Fibroblast of skin of left biceps (primary cell): ENCODE measurements around the gene HRCT1.
A peak's percentile ranks its signal among the peaks of the same experiment; 100 is the strongest.

Experiments used
- DNase-seq, 2 experiments: peaks; one replicate each; pipeline ENCODE4 v3.0.0-alpha.2; 2013; ENCODE audit warnings: low read depth in 2 of 2

HRCT1 gene

DNA sequence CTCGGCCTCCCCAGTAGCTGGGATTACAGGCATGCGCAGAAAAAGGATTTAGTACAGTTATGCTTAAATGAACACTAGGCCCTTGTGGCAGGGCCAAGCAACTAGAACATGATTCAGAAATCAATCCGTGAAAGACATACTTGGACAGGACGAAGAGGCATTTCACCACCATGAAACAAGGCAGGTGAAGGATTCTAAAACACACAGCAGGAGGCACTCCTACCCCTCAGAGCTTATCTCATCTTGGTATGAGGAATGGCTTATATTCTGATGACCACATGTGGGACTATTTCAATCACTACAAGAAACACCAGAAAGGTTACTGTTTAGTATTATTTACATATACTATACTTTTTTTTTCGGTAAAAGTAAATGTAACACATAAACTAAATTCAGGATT lies 36.3 kb downstream of the HRCT1 start:
- DNase-seq = no peak

DNA sequence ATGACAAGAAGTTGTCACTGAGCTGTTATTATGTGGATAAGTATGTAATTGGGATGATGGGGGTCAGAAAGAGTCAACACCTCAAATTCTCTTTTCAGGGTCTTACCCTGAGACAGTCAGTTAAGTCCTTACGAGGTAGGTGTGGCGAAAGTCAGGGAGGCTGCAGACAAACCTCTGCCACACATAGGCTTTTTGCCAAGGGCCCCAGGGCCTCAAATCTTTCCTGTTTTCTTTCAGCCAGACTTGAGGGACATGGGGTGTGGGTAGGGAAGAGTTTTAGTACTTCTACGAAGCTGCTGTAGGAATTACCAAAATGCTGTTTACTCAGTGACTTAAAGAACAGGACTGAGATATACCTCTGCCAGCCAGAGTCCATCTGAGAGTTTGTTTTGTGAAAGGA lies 38.2 kb downstream of the HRCT1 start:
- DNase-seq = no peak

DNA sequence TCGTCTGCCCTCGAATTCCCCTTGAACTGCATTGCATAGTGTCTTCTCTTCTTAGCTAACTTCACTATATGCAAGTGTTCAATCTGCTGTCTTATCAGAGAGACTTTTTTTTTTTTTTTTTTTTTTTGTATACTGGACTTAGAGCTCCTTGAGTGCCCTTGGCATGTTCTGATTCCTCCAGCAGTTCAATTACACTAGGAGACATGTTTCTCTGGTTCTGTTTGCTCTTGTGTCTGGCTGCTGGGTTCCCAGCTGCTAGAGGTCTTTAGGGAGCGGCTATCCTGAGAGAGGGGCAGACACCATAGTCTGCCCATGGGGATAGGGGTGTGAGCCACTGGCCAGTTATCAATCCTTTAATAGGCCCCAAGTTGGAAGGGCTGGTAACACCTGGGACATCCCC lies 38.8 kb downstream of the HRCT1 start:
- DNase-seq = no peak

DNA sequence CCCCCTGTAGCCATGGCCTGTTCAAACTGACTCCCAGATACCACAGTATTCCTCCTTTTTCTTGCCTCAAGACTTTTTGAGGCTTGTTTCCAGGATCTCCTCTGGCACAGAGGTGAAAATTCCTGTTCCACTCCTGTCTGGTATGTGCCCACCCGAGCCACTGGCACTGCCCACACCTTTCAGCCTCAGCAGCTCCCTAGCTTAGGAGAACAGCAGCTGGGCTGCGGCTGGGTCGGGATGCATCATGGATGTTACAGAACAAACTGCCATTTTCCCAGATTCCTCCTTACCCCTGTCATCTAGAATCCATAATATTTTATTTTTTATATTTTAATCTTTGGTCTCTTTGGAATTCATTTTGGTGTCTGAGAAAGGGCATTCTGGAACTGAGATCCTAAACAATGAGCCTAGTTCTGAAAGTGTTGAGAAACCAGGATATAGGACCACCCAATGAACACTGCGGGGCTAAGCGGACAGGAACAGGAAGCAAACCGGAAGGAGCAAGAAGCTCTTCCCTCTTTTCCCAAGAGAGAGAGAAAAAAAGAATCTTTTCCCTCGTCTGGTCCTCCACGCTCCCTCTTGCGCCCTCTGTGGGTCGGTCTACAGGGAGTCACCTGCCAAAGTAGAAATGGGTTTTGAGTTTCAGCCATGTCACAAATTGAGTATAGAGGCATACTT lies 39.5 kb downstream of the HRCT1 start:
- peak; percentile 64 to 75 for DNase-seq

DNA sequence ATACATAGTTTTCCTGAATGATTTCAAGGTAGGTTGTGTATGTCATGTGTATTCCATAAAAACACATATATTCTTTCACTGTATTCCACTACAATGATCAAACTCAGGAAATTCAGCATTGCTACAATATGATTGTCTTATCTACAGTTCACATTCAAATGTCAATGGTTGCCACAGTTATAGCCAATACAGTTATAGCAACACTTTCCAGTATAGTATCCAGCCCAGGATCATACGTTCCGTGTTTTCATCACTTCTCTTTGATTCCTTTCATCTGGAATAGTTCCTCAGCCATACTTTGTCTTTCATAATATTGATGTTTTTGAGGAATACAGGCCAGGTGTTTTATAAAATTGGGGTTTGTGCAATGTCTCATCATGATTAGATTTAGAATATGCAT lies 42.4 kb downstream of the HRCT1 start:
- DNase-seq = no peak

DNA sequence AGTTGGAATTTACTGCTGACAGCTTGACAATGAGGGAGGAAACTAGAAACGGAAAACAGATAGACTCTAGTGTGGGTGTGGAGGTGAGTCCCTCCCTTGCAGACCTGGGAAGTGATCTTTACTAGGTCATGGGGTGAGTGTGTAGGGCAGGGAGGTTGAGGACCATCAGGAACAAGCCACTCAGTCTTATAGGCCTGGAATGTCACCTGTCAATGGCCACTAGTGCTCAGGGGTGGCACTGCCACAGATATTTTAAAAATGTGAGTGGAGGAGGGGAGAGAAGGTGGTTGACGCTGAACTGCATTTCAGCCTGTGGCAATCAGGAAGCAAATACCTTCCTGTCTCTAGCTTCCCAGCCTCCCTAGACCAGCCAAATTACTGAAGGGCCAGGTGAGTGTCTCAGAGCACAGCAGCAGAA lies 42.9 kb downstream of the HRCT1 start:
- DNase-seq = no peak

DNA sequence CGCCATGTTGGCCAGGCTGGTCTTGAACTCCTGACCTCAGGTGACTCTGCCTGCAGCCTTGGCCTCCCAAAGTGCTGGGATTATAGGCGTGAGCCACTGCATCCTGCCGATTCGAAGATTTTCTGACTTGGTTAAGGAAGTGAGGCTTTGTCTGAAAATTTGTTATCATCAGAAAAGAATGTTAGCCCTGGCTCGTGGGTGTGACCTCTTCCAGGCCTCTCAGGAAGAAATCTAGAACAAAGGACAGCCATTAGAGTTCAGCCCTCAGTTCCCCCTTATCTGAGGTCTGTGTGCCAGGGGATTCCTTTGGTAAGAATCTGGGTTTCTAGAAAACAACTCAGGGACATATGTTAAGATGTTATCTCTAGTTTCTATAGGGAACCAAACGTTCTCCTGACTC lies 45.7 kb downstream of the HRCT1 start:
- DNase-seq = no peak

DNA sequence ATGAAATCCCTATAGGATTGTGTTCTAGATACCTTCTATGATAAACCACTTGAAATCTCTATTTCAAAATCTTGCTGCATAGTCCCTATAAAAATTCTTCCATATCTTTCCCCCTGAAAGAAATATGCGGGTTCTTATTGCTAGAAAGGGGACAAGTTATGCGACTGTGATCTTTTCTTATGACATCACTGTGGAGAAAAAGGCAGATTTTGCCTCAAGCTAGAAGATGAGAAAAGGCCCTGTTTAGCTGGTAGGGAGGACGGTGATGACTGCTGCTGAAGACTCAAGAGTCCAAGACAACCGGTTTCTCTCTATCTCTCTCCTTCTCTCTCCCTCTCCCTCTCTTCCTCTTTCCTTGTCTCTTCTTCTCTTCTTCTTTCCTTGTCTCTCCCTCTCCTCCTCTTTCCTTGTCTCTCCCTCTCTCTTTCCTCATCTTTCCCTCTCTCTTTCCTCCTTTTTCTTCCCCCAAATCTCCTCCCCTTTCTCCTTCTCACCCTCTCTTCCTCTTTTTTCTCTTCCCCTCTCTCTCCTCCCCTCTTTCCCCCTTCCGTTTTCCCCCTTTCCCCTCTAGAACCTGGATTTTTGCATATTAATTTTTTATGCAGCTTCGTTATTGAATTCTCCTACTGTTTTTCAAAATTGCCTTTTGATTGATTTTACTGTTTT lies 46.7 kb downstream of the HRCT1 start:
- no peak for DNase-seq

DNA sequence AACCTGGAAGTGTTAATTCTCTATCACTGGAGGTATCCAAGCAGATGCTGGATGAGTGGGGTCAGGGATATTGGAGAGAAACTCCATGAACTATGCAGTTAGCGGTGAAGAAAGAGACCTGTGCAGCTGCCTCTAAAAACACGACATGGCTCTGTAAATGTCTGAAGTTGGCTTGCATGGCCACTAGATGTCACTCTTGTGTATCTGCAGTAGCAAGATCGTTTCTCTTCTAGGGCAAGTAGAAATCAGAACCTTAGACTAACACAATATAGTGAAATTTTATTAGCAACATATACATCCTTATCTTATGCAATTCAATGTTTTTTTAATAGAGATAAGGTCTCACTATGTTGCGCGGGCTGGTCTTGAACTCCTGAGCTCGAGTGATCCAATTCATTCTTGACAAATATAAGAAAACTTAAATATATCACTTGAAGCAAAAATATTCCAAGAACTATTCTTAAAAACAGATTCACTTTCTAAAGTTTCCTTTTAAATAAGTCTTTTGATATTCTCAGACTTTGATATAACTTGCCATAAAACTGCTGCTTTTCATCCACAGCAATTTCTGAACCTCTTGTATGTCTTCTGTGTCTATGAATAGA lies 49.0 kb downstream of the HRCT1 start:
- DNase-seq = peak; percentile 48 to 50

DNA sequence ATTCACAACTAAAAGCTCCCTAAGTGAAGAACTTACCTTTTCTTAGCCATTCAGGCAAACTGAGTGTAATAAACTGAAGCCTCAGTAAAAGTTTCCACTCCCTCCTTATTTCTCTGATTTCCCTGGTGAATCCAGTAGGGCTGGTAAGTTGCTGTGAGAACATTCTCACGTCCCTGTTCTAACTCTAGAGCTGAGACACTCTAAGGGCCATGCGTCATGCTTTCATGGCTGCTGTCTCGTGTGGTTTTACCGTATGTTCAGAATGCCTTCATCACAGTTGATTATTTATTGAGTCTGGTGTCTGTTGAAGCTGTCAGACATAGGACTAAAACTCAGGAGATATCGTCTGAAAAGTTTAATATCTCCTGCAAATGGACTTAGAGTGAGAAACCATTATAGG lies 50.6 kb downstream of the HRCT1 start:
- no peak for DNase-seq
